Loucy (cell line): ENCODE data around the gene IFITM10.

Experiments
- H2AFZ ChIP-seq: fragments of 200-600 bp; sonication (generic); 2 replicates; pipeline ENCODE4 v1.6.0; 2016; ENCODE audit warnings: antibody characterized with exemption, mild to moderate bottlenecking, low read length, moderate library complexity
- H3F3A ChIP-seq: fragments of 200-600 bp; 2 replicates; pipeline ENCODE4 v1.6.0; 2016; ENCODE audit warnings: antibody characterized with exemption, low read depth, mild to moderate bottlenecking
- H3K27me3 ChIP-seq: fragments of 200-600 bp; sonication (generic); 2 replicates; pipeline ENCODE4 v1.6.1; 2014; ENCODE audit warnings: low read length, mild to moderate bottlenecking; ENCODE audit not compliant: insufficient read depth, poor library complexity, severe bottlenecking
- H3K36me3 ChIP-seq: fragments of 200-600 bp; sonication (generic); 2 replicates; pipeline ENCODE4 v1.6.1; 2016; ENCODE audit warnings: low read length; ENCODE audit not compliant: insufficient read depth
- H3K4me1 ChIP-seq: fragments of 200-600 bp; sonication (generic); 2 replicates; pipeline ENCODE4 v1.5.1; 2014; ENCODE audit warnings: low read length, mild to moderate bottlenecking; ENCODE audit not compliant: insufficient read depth, poor library complexity, severe bottlenecking
- H3K4me2 ChIP-seq: fragments of 200-600 bp; sonication (generic); 2 replicates; pipeline ENCODE4 v1.6.0; 2014; ENCODE audit warnings: antibody characterized with exemption, low read length, low read depth, mild to moderate bottlenecking; ENCODE audit not compliant: poor library complexity, severe bottlenecking
- H3K4me3 ChIP-seq: fragments of 200-600 bp; sonication (generic); 2 replicates; pipeline ENCODE4 v1.5.1; 2014; ENCODE audit warnings: low read length, mild to moderate bottlenecking, mixed read lengths; ENCODE audit not compliant: poor library complexity, severe bottlenecking
- H3K79me2 ChIP-seq: fragments of 200-600 bp; sonication (generic); 2 replicates; pipeline ENCODE4 v1.6.1; 2014; ENCODE audit warnings: low read length; ENCODE audit not compliant: insufficient read depth
- H3K9ac ChIP-seq: fragments of 200-600 bp; sonication (generic); 2 replicates; pipeline ENCODE4 v1.6.0; 2014; ENCODE audit warnings: mild to moderate bottlenecking, low read depth, low read length, moderate library complexity; ENCODE audit not compliant: poor library complexity, severe bottlenecking
- H3K9me2 ChIP-seq: fragments of 200-600 bp; sonication (generic); replicated peaks from 2 replicates; pipeline ENCODE4 v1.6.1; 2016; ENCODE audit warnings: low read depth, low read length, mixed read lengths
- H3K9me3 ChIP-seq: fragments of 200-600 bp; sonication (generic); 2 replicates; pipeline ENCODE4 v1.6.1; 2014; ENCODE audit warnings: mild to moderate bottlenecking, antibody characterized with exemption, low read length, low read depth; ENCODE audit not compliant: insufficient read depth
- H4K20me1 ChIP-seq: fragments of 200-600 bp; sonication (generic); 2 replicates; pipeline ENCODE4 v1.6.0; 2014; ENCODE audit warnings: antibody characterized with exemption, low read length, mild to moderate bottlenecking; ENCODE audit not compliant: insufficient read depth, poor library complexity, severe bottlenecking
- CTCF ChIP-seq: fragments of 200-600 bp; sonication (generic); conservative IDR thresholded peaks from 2 replicates; pipeline ENCODE4 v1.5.1; 2014; ENCODE audit warnings: mild to moderate bottlenecking, antibody characterized with exemption, low read length
- EZH2phosphoT487 ChIP-seq: fragments of 200-600 bp; IDR thresholded peaks from 2 replicates; pipeline ENCODE4 v1.6.1; 2018; ENCODE audit warnings: antibody characterized with exemption, mild to moderate bottlenecking, moderate library complexity, borderline replicate concordance

IFITM10 gene

GRCh38 chr11:1747753-1748635 lies 2.4 kb downstream of the IFITM10 start:
- H3K4me3 ChIP-seq = no peak overlapping the region
- peaks cover 10% of the 10 kb centered on the region; the same call in 1 of the 2 replicates for H3K79me2 ChIP-seq
- no peaks in the 10 kb centered on the region for H3K9me2 ChIP-seq
- H2AFZ ChIP-seq = no peak overlapping the region
- no peaks in the 10 kb centered on the region; the same call in 1 of the 2 replicates for H3K36me3 ChIP-seq
- 0 out of 2 replicates have a peak, but pooled peaks cover 3% of the 10 kb centered on the region for H3F3A ChIP-seq
- H3K4me1 ChIP-seq = peaks cover 30% of the 10 kb centered on the region
- TF ChIP-seq EZH2phosphoT487 (no peak), CTCF (no peak)
- H3K9me3 ChIP-seq = no peaks in the 10 kb centered on the region
- H3K4me2 ChIP-seq = no peak overlapping the region
- no peak overlapping the region for H3K9ac ChIP-seq
- no peaks in the 10 kb centered on the region for H3K27me3 ChIP-seq
- H4K20me1 ChIP-seq = no peaks in the 10 kb centered on the region

- Histone ChIP-seq H3K9me2 (no peaks in the 10 kb centered on the region), H3K4me2 (no peak overlapping the region), H3K4me3 (no peak overlapping the region), H4K20me1 (no peaks in the 10 kb centered on the region), H3K36me3 (no peaks in the 10 kb centered on the region; the same call in 1 of the 2 replicates), H3K9ac (no peak overlapping the region), H3K27me3 (no peaks in the 10 kb centered on the region), H3F3A (0 out of 2 replicates have a peak, but pooled peaks cover 3% of the 10 kb centered on the region), H2AFZ (no peak overlapping the region), H3K9me3 (no peaks in the 10 kb centered on the region), H3K4me1 (peaks cover 22% of the 10 kb centered on the region), H3K79me2 (peaks cover 2% of the 10 kb centered on the region; the same call in 1 of the 2 replicates)
- TF ChIP-seq EZH2phosphoT487 = no peak
- TF ChIP-seq CTCF = no peak
Observed at GRCh38 chr11:1746956-1747752, 3.2 kb downstream of the IFITM10 start.

- Histone ChIP-seq H3K4me3 (no peak overlapping the region), H2AFZ (no peak overlapping the region), H3K4me1 (peaks cover 15% of the 10 kb centered on the region), H3K27me3 (no peaks in the 10 kb centered on the region), H4K20me1 (no peaks in the 10 kb centered on the region), H3F3A (no peaks in the 10 kb centered on the region), H3K4me2 (no peak overlapping the region), H3K9me2 (no peaks in the 10 kb centered on the region), H3K79me2 (no peaks in the 10 kb centered on the region; the same call in 1 of the 2 replicates), H3K9ac (no peak overlapping the region), H3K9me3 (no peaks in the 10 kb centered on the region), H3K36me3 (no peaks in the 10 kb centered on the region; the same call in 1 of the 2 replicates)
- no peak for TF ChIP-seq CTCF
- no peak for TF ChIP-seq EZH2phosphoT487
Observed at GRCh38 chr11:1746511-1746931, 3.9 kb downstream of the IFITM10 start.
